ENCODE results near the gene RPS6KA4.

The RPS6KA4 gene

GRCh38 chr11:64349404-64349803, 9.6 kb upstream of the RPS6KA4 start:
- DNase-seq: no peak

- DNase-seq: no peak
These were observed 7.8 kb upstream of the RPS6KA4 start for GRCh38 chr11:64351136-64351631.

DNA sequence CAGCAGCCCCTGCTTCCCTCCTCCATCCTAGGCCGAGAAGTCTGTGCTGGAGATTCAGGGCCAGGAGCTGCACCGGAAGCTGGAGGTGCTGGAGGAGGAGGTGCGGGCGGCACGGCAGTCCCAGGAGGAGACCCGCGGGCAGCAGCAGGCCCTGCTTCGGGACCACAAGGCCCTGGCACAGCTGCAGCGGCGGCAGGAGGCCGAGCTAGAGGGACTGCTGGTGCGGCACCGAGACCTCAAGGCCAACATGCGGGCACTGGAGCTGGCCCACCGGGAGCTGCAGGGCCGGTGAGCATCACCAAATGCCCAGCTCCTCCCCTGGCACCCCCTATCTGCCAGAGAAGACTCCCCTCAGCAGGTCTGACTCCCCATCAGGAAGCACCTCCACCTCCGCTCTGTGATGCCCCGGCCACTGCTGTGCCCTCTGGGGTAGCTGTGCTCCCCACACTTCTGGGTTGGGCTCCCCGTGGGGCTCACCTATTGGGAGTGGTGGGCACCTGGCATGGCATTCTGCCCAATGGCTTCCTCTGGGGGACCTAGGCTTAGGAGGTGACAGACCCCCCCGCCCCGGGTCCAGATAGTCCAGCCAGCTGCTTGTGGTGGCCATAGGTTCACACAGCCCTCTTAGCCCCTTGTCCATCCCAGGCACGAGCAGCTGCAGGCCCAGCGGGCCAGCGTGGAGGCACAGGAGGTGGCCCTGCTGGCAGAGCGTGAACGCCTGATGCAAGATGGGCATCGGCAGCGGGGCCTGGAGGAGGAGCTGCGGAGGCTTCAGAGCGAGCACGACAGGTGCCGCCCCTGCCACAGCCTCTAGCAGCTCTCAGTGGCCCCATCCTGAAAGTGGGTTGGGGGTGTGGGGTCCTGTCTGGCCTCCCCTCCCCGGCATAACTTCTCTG, 6.6 kb upstream of the RPS6KA4 start:
- no peak for DNase-seq

- DNase-seq: no peak
These were observed 5.8 kb upstream of the RPS6KA4 start for GRCh38 chr11:64352995-64353714.

DNA sequence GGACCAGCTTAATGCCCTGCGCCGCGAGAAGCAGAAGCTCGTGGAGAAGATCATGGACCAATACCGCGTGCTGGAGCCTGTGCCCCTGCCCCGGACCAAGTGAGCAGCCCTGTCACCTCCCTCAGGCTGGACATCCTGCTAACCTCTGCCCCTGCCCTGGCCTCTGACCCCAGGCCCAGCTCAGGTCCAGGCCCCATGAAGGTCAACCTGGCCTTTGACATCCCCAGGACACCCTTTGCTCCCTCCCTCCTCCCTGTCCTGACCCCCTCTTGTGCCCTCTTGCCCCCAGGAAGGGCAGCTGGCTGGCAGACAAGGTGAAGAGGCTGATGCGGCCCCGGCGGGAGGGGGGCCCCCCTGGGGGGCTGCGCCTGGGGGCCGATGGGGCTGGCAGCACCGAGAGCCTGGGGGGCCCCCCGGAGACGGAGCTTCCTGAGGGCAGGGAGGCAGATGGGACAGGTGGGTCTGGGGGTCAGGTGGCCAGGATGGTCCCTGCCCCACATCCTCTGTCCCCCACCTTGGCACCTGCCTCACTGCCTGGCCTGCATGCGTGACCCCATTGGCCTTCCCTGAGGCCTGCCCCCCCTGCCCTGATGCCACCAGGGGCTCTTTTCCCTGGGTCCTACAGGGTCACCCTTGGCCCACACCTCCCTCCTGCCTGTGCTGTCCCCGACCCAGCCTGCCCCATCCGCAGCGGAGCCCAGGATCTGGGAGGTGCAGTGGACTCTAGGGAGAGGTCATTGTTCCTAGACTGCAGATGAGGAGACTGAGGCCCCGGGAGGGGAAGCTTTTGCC, 5.1 kb upstream of the RPS6KA4 start:
- no peak for DNase-seq

GRCh38 chr11:64355078-64355940, 3.7 kb upstream of the RPS6KA4 start:
- peak; percentile 36 for DNase-seq

DNA sequence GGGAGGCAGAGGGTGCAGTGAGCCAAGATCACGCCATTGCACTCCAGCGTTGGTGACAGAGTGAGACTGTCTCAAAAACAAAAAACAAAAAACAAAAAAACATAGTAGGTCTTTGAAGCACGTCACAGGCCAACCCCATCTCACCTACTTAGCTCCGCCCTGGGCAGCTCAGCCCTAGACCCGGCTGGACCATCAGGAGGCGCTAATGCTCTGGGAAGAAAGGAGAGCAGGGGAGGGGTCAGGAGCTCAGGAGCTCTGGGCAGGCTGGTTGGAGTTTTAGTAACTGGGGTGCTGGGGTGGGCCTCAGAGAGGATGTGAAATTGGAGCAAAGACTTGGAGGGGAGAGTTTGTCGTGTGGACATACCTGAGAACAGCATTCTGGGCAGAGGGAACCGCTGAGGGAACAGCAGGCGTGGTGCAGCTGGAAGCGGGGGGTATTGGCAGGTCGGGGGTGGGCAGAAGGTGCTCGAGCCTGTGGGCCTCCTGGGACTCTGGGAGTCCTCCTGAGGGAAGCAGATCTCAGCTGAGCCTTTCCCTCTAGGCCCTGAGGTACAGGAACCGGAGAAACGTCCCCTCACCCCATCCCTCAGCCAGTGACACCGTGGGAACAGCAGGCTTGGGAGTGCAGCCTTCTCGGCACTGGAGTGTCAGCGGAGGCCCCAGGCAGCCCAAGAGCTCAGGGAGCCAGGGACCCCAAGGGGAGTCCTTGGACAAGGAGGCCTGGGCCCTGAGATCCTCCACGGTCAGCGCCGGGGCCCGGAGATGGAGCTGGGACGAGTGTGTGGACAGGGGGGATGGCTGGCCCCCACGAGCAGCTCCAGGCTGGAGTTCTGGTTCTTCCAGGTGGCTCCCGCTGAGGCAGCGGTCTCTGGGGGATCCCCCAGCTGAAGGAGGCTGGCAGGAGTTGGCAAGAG, 2.2 kb upstream of the RPS6KA4 start:
- peak; percentile 36 for DNase-seq

GRCh38 chr11:64357446-64357845, 1.5 kb upstream of the RPS6KA4 start:
- DNase-seq: no peak

- peak; percentile 30 for DNase-seq
These were observed 942 bp upstream of the RPS6KA4 start for GRCh38 chr11:64357904-64358535.

DNA sequence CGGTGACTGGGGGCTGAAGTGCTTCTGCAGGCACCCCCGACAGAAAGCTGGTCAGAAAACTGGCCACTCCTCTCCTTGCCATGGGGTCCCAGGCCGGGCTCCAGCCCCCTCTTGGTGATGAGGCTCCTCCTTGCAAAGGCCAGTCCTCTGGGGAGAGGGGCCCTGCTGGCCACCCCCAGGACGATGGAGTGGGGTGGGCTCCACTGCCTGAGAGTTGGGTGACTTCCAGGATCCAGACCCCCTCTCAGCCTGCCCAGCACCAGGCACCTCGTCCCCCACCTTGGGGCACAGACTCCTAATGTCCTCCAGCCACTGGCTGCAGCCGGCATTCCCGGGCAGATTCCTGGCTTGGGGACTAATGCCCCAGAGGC, 441 bp upstream of the RPS6KA4 start:
- DNase-seq: no peak

DNA sequence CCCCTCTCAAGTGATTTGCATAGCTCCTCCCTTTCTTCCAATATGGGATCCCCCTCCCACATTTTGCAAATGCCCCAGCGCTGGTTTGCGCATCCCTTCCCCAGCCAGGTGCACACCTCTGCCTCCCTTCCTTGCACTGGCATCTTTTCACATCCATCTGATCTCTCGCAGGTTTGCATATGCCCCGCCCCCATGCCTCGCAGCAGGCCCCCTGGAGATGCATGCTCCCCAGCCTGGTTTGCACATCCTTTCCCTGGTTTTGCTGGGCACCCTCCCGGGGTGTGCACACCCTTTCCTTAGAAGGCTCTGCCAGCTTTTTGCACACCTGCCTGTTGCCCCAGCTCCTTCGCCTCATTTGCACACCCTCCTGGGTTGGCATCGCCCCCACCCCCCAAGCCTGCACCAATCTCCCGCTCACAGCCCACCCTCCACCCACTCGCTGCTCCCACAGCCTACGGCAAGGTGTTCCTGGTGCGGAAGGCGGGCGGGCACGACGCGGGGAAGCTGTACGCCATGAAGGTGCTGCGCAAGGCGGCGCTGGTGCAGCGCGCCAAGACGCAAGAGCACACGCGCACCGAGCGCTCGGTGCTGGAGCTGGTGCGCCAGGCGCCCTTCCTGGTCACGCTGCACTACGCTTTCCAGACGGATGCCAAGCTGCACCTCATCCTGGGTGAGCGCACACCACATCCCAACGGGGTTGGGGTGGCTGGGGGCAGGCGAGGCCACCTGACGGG, 917 bp downstream of the RPS6KA4 start:
- DNase-seq: no peak

DNA sequence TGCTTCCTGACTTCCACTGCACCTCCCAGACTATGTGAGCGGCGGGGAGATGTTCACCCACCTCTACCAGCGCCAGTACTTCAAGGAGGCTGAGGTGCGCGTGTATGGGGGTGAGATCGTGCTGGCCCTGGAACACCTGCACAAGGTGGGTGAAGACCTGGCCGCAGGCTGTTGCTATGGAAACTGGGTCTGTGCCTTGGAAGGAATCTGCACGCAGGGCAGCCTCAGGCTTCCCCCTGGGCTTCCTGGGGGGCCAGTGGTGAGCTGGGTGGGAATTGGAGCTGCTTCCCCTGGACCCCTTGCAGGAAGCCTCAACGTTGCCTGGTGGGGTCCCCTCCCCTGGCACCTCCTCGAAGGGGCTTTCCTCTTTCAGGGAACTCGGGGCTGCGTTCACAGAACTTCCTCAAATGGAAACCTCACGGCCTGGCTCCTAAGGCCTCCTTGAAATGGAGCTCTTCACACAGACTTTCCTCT, 1.5 kb downstream of the RPS6KA4 start:
- DNase-seq: no peak

- DNase-seq: no peak
These were observed 2.7 kb downstream of the RPS6KA4 start for GRCh38 chr11:64361659-64362058.

- no peak for DNase-seq
These were observed 3.4 kb downstream of the RPS6KA4 start for GRCh38 chr11:64362339-64362738.

DNA sequence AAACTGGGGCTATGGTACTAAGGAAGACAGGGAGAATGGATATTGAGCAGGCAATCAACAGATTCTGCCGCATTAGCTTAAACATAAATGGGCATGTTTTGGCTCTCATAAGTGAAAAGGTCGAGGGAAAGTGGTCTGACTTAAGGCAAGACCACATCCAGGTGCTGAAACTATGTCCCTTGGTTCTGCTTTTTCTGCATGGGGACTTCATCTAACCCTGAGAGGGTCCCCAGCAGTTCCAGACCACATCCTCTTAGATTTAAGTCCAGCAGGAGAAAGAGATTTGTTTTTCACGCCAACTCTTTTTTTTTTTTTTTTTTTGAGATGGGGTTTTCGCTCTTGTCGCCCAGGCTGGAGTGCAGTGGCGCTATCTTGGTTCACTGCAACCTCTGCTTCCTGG, 5.5 kb downstream of the RPS6KA4 start:
- DNase-seq: no peak

- no peak for DNase-seq
These were observed 5.9 kb downstream of the RPS6KA4 start for GRCh38 chr11:64364911-64365310.

GRCh38 chr11:64366751-64367150, 7.8 kb downstream of the RPS6KA4 start:
- DNase-seq: no peak

GRCh38 chr11:64367931-64368672, 9.1 kb downstream of the RPS6KA4 start:
- no peak for DNase-seq

DNA sequence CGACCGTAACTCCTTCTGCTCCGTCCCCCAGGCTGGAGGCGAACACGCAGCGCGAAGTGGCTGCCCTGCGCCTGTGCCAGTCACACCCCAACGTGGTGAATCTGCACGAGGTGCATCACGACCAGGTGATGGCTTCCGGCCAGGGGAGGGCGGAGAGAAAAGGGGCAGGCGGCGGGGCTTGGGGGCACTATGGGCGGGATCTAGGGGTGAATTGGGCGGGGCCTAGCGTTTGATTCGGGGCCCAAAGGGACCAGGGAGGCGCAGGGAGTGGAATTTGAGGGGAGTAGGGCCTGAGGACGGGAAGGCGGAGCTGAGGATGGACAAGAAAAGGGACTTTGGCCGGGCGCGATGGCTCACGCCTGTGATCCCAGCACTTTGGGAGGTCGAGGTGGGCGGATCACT, 9.7 kb downstream of the RPS6KA4 start:
- no peak for DNase-seq
